Osteocyte (in vitro differentiated cells): ENCODE results near the gene DAZAP1. TPM values are rescaled to one million over a fixed set of nuclear protein-coding genes. Genes with fewer than 3 reads are reported as not detected.

ENCODE experiments used
- DNase-seq: peaks from one replicate; pipeline ENCODE4 v3.0.0; 2021; ENCODE audit warnings: mixed read lengths; ENCODE audit not compliant: unreplicated experiment; ENCODE audit errors: extremely low spot score
- H3K27ac Mint-ChIP-seq: one replicate; pipeline ENCODE4 v1.8.0; 2021; ENCODE audit warnings: mild to moderate bottlenecking, mixed read lengths; ENCODE audit not compliant: unreplicated experiment
- H3K27me3 Mint-ChIP-seq: one replicate; pipeline ENCODE4 v1.8.0; 2021; ENCODE audit warnings: mixed read lengths; ENCODE audit not compliant: unreplicated experiment
- H3K36me3 Mint-ChIP-seq: one replicate; pipeline ENCODE4 v1.8.0; 2021; ENCODE audit warnings: mixed read lengths; ENCODE audit not compliant: unreplicated experiment
- H3K4me1 Mint-ChIP-seq: one replicate; pipeline ENCODE4 v1.8.0; 2021; ENCODE audit warnings: mixed read lengths; ENCODE audit not compliant: unreplicated experiment
- H3K4me3 Mint-ChIP-seq: one replicate; pipeline ENCODE4 v1.8.0; 2021; ENCODE audit warnings: mild to moderate bottlenecking, moderate library complexity, mixed read lengths; ENCODE audit not compliant: unreplicated experiment
- H3K9me3 Mint-ChIP-seq: one replicate; pipeline ENCODE4 v1.8.0; 2021; ENCODE audit warnings: mixed read lengths; ENCODE audit not compliant: unreplicated experiment
- total RNA-seq: library from RNA; stranded (reverse); gene quantifications from 2 replicates; pipeline ENCODE4 v1.2.1, GENCODE V29; 2021
- TF ChIP-seq, protein P1 (sequence below): fragments of 200-600 bp; sonication (generic); IDR thresholded peaks from 2 replicates; pipeline ENCODE4 v1.5.0; 2021; ENCODE audit warnings: antibody characterized with exemption, mild to moderate bottlenecking, moderate library complexity

DAZAP1 gene
- total RNA-seq, 1 donor from 2014 or later, result 101 TPM

- Mint-ChIP-seq H3K4me3 (no peak overlapping the region), H3K27me3 (peaks cover 38% of the 10 kb centered on the region), H3K27ac (no peak overlapping the region), H3K4me1 (peaks cover 26% of the 10 kb centered on the region), H3K36me3 (no peaks in the 10 kb centered on the region), H3K9me3 (no peaks in the 10 kb centered on the region)
- DNase-seq, result no peak
- TF ChIP-seq, protein P1, sequence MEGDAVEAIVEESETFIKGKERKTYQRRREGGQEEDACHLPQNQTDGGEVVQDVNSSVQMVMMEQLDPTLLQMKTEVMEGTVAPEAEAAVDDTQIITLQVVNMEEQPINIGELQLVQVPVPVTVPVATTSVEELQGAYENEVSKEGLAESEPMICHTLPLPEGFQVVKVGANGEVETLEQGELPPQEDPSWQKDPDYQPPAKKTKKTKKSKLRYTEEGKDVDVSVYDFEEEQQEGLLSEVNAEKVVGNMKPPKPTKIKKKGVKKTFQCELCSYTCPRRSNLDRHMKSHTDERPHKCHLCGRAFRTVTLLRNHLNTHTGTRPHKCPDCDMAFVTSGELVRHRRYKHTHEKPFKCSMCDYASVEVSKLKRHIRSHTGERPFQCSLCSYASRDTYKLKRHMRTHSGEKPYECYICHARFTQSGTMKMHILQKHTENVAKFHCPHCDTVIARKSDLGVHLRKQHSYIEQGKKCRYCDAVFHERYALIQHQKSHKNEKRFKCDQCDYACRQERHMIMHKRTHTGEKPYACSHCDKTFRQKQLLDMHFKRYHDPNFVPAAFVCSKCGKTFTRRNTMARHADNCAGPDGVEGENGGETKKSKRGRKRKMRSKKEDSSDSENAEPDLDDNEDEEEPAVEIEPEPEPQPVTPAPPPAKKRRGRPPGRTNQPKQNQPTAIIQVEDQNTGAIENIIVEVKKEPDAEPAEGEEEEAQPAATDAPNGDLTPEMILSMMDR, result no peak
Measured at GRCh38 chr19:1447944-1448343, 40.6 kb downstream of the DAZAP1 start.

- no peak for DNase-seq
- Mint-ChIP-seq H3K36me3 (no peaks in the 10 kb centered on the region), H3K4me1 (peaks cover 21% of the 10 kb centered on the region), H3K9me3 (no peaks in the 10 kb centered on the region), H3K27me3 (peaks cover 43% of the 10 kb centered on the region), H3K27ac (no peak within 1 kb of the TSS), H3K4me3 (peak within 1 kb of the TSS; percentile 47)
- TF ChIP-seq, protein P1, result no peak
Measured at GRCh38 chr19:1449467-1450442, 42.4 kb downstream of the DAZAP1 start, which contains the start of gene APC2. TSS of gene APC2 (plus strand) at chr19:1450121. CDS start at chr19:1453002, 2,881 bp downstream.

- H3K4me1 Mint-ChIP-seq, result peaks cover 14% of the 10 kb centered on the region
- DNase-seq, result no peak
- no peak overlapping the region for H3K4me3 Mint-ChIP-seq
- H3K27me3 Mint-ChIP-seq, result peaks cover 45% of the 10 kb centered on the region
- TF ChIP-seq, protein P1, result no peak
- no peak overlapping the region for H3K27ac Mint-ChIP-seq
- H3K9me3 Mint-ChIP-seq, result no peaks in the 10 kb centered on the region
- no peaks in the 10 kb centered on the region for H3K36me3 Mint-ChIP-seq
Measured at GRCh38 chr19:1450735-1451731, 43.6 kb downstream of the DAZAP1 start.

GRCh38 chr19:1451916-1452801 is 44.8 kb downstream of the DAZAP1 start:
- H3K27ac Mint-ChIP-seq, result no peak overlapping the region

More at GRCh38 chr19:1451916-1452801, 44.8 kb downstream of the DAZAP1 start:
- peaks cover 13% of the 10 kb centered on the region for H3K4me1 Mint-ChIP-seq
- H3K36me3 Mint-ChIP-seq, result no peaks in the 10 kb centered on the region
- DNase-seq, result no peak
- H3K4me3 Mint-ChIP-seq, result no peak overlapping the region
- peaks cover 44% of the 10 kb centered on the region for H3K27me3 Mint-ChIP-seq
- TF ChIP-seq, protein P1, result no peak
- no peaks in the 10 kb centered on the region for H3K9me3 Mint-ChIP-seq
